HG03159 (cell line): Measurements from ENCODE around the gene WDCP.
"Not testable (repeated sequence)": the region's sequence is repeated elsewhere in the genome, so short reads cannot be mapped to it uniquely, and the experiment has no call there.

Experiments
- ATAC-seq: cut with Tn5 transposase; IDR thresholded peaks from one replicate; pipeline ENCODE4 v1.9.1; 2021; ENCODE audit warnings: mild to moderate bottlenecking, moderate library complexity; ENCODE audit not compliant: unreplicated experiment

WDCP gene

GRCh38 chr2:24022975-24023575 is 24.1 kb downstream of the WDCP start:
- no peak for ATAC-seq

GRCh38 chr2:24022324-24022974 is 24.7 kb downstream of the WDCP start:
- no peak for ATAC-seq

GRCh38 chr2:24021122-24021998 is 25.8 kb downstream of the WDCP start:
- ATAC-seq: no peak

GRCh38 chr2:24020244-24020643 is 26.9 kb downstream of the WDCP start:
- no peak for ATAC-seq

- ATAC-seq: no peak
These were observed 27.5 kb downstream of the WDCP start for GRCh38 chr2:24019729-24020128.

- no peak for ATAC-seq
These were observed 28.9 kb downstream of the WDCP start for GRCh38 chr2:24018241-24018640.

- no peak for ATAC-seq
These were observed 29.5 kb downstream of the WDCP start for GRCh38 chr2:24017711-24018110.

- ATAC-seq: no peak
These were observed 30.1 kb downstream of the WDCP start for GRCh38 chr2:24016853-24017703.

GRCh38 chr2:24016376-24016761 is 30.8 kb downstream of the WDCP start:
- ATAC-seq: no peak

GRCh38 chr2:24015562-24016375 is 31.4 kb downstream of the WDCP start:
- no peak for ATAC-seq

GRCh38 chr2:24014902-24015301 is 32.3 kb downstream of the WDCP start:
- ATAC-seq: not testable (repeated sequence)

GRCh38 chr2:24012521-24013188 is 34.5 kb downstream of the WDCP start:
- ATAC-seq: no peak

- ATAC-seq: no peak
These were observed 35.7 kb downstream of the WDCP start for GRCh38 chr2:24011250-24012104.

- no peak for ATAC-seq
These were observed 36.5 kb downstream of the WDCP start for GRCh38 chr2:24010477-24011249.

- no peak for ATAC-seq
These were observed 37.3 kb downstream of the WDCP start, which contains the start of gene MFSD2B for GRCh38 chr2:24009680-24010476. MFSD2B (plus strand) TSS chr2:24010085; CDS start chr2:24010097, 12 bp downstream.

GRCh38 chr2:24009367-24009679 is 37.9 kb downstream of the WDCP start:
- no peak for ATAC-seq

- no peak for ATAC-seq
These were observed 38.4 kb downstream of the WDCP start for GRCh38 chr2:24008672-24009366.
